Activated T-helper 17 cell treated with anti-CD3 and anti-CD28 coated beads, Interleukin-2, amount 50 U/mL, for 72 hours (primary cell): ENCODE data around the gene CAMK2G. TPM values are rescaled to one million over a fixed set of nuclear protein-coding genes. Genes with fewer than 3 reads are reported as not detected.
A peak's percentile ranks its signal among the peaks of the same experiment; 100 is the strongest.
"Not testable (repeated sequence)": the region's sequence is repeated elsewhere in the genome, so short reads cannot be mapped to it uniquely, and the experiment has no call there.

Source experiments
- ATAC-seq: fragments of 150-1000 bp; cut with Tn5 transposase; replicated peaks from 2 replicates; pipeline ENCODE4 v1.10.0; 2021; ENCODE audit warnings: mild to moderate bottlenecking, moderate library complexity
- H3K27ac Mint-ChIP-seq: one replicate; pipeline ENCODE4 v1.8.0; 2022; ENCODE audit warnings: mixed read lengths
- H3K27me3 Mint-ChIP-seq: one replicate; pipeline ENCODE4 v1.8.0; 2022; ENCODE audit warnings: mixed read lengths
- H3K36me3 Mint-ChIP-seq: one replicate; pipeline ENCODE4 v1.8.0; 2022; ENCODE audit warnings: low read depth, mild to moderate bottlenecking, mixed read lengths
- H3K4me1 Mint-ChIP-seq: one replicate; pipeline ENCODE4 v1.8.0; 2022; ENCODE audit warnings: mixed read lengths
- H3K4me3 Mint-ChIP-seq: one replicate; pipeline ENCODE4 v1.8.0; 2022; ENCODE audit warnings: mild to moderate bottlenecking, mixed read lengths
- H3K9me3 Mint-ChIP-seq: one replicate; pipeline ENCODE4 v1.8.0; 2022; ENCODE audit warnings: mixed read lengths
- total RNA-seq, 2 donors: library from RNA; stranded (reverse); gene quantifications; one replicate each; pipeline ENCODE4 v1.2.3, GENCODE V29; 2022

Gene CAMK2G
- 10 to 100 TPM; 19.5 to 23.2 TPM for total RNA-seq

- Mint-ChIP-seq H3K27me3 (no peaks in the 10 kb centered on the region), H3K36me3 (peaks cover 11% of the 10 kb centered on the region), H3K4me3 (peak within 1 kb of the TSS; percentile 77), H3K27ac (peak within 1 kb of the TSS; percentile 69), H3K4me1 (peaks cover 24% of the 10 kb centered on the region), H3K9me3 (no peaks in the 10 kb centered on the region)
- peak; percentile 93 for ATAC-seq
These were observed at the start of gene CAMK2G for GRCh38 chr10:73874267-73875138. CAMK2G (minus strand) TSS chr10:73874555; CDS start chr10:73874461, 94 bp downstream.

GRCh38 chr10:73922864-73923133 lies 48.4 kb upstream of the CAMK2G start:
- H3K27ac Mint-ChIP-seq: no peak overlapping the region
- peaks cover 5% of the 10 kb centered on the region for H3K27me3 Mint-ChIP-seq
- no peaks in the 10 kb centered on the region for H3K36me3 Mint-ChIP-seq
- peak overlapping the region; percentile 60 for H3K4me3 Mint-ChIP-seq
- H3K9me3 Mint-ChIP-seq: no peaks in the 10 kb centered on the region
- ATAC-seq: peak; percentile 70
- H3K4me1 Mint-ChIP-seq: peaks cover 13% of the 10 kb centered on the region

GRCh38 chr10:73922007-73922863 lies 47.9 kb upstream of the CAMK2G start:
- peak; percentile 82 for ATAC-seq
- H3K4me3 Mint-ChIP-seq: peak overlapping the region; percentile 60
- H3K27ac Mint-ChIP-seq: no peak overlapping the region
- no peaks in the 10 kb centered on the region for H3K9me3 Mint-ChIP-seq
- H3K27me3 Mint-ChIP-seq: peaks cover 5% of the 10 kb centered on the region
- peaks cover 13% of the 10 kb centered on the region for H3K4me1 Mint-ChIP-seq
- H3K36me3 Mint-ChIP-seq: no peaks in the 10 kb centered on the region

- no peaks in the 10 kb centered on the region for H3K36me3 Mint-ChIP-seq
- no peak for ATAC-seq
- H3K9me3 Mint-ChIP-seq: no peaks in the 10 kb centered on the region
- no peaks in the 10 kb centered on the region for H3K27me3 Mint-ChIP-seq
- peaks cover 18% of the 10 kb centered on the region for H3K4me1 Mint-ChIP-seq
- no peak overlapping the region for H3K27ac Mint-ChIP-seq
- H3K4me3 Mint-ChIP-seq: no peak overlapping the region
These were observed 45.7 kb upstream of the CAMK2G start for GRCh38 chr10:73920089-73920488.

- H3K36me3 Mint-ChIP-seq, ATAC-seq, H3K9me3 Mint-ChIP-seq, H3K27ac Mint-ChIP-seq, H3K4me3 Mint-ChIP-seq, H3K27me3 Mint-ChIP-seq: not testable (repeated sequence)
- H3K4me1 Mint-ChIP-seq: peaks cover 18% of the 10 kb centered on the region
These were observed 45.1 kb upstream of the CAMK2G start for GRCh38 chr10:73919481-73919880.

GRCh38 chr10:73917566-73918305 lies 43.4 kb upstream of the CAMK2G start:
- no peaks in the 10 kb centered on the region for H3K36me3 Mint-ChIP-seq
- no peaks in the 10 kb centered on the region for H3K9me3 Mint-ChIP-seq
- peaks cover 14% of the 10 kb centered on the region for H3K4me1 Mint-ChIP-seq
- H3K4me3 Mint-ChIP-seq: no peak overlapping the region
- peaks cover 4% of the 10 kb centered on the region for H3K27me3 Mint-ChIP-seq
- H3K27ac Mint-ChIP-seq: no peak overlapping the region
- no peak for ATAC-seq

- H3K4me1 Mint-ChIP-seq: peaks cover 7% of the 10 kb centered on the region
- no peaks in the 10 kb centered on the region for H3K36me3 Mint-ChIP-seq
- no peak overlapping the region for H3K4me3 Mint-ChIP-seq
- H3K9me3 Mint-ChIP-seq: no peaks in the 10 kb centered on the region
- H3K27me3 Mint-ChIP-seq: peaks cover 4% of the 10 kb centered on the region
- no peak overlapping the region for H3K27ac Mint-ChIP-seq
- no peak for ATAC-seq
These were observed 42.6 kb upstream of the CAMK2G start for GRCh38 chr10:73916761-73917470.

GRCh38 chr10:73915206-73915851 lies 41.0 kb upstream of the CAMK2G start:
- Mint-ChIP-seq H3K9me3 (no peaks in the 10 kb centered on the region), H3K4me1 (peaks cover 8% of the 10 kb centered on the region), H3K27ac (no peak overlapping the region), H3K36me3 (no peaks in the 10 kb centered on the region), H3K27me3 (peaks cover 6% of the 10 kb centered on the region), H3K4me3 (no peak overlapping the region)
- no peak for ATAC-seq

- H3K27ac Mint-ChIP-seq: no peak overlapping the region
- no peaks in the 10 kb centered on the region for H3K9me3 Mint-ChIP-seq
- peaks cover 12% of the 10 kb centered on the region for H3K4me1 Mint-ChIP-seq
- no peak for ATAC-seq
- peaks cover 10% of the 10 kb centered on the region for H3K27me3 Mint-ChIP-seq
- no peaks in the 10 kb centered on the region for H3K36me3 Mint-ChIP-seq
- no peak overlapping the region for H3K4me3 Mint-ChIP-seq
These were observed 39.7 kb upstream of the CAMK2G start for GRCh38 chr10:73914036-73914435.

- Mint-ChIP-seq H3K27me3 (peaks cover 10% of the 10 kb centered on the region), H3K27ac (no peak overlapping the region), H3K4me3 (peak overlapping the region; percentile 68), H3K36me3 (no peaks in the 10 kb centered on the region), H3K9me3 (no peaks in the 10 kb centered on the region), H3K4me1 (peaks cover 10% of the 10 kb centered on the region)
- no peak for ATAC-seq
These were observed 37.2 kb upstream of the CAMK2G start for GRCh38 chr10:73911553-73912004.

GRCh38 chr10:73910764-73911552 lies 36.6 kb upstream of the CAMK2G start, which contains the start of gene PLAU:
PLAU (plus strand) TSS chr10:73911132; CDS start chr10:73911556, 424 bp downstream.
- Mint-ChIP-seq H3K4me3 (peak within 1 kb of the TSS; percentile 68), H3K9me3 (no peaks in the 10 kb centered on the region), H3K27me3 (peaks cover 10% of the 10 kb centered on the region), H3K27ac (no peak within 1 kb of the TSS), H3K4me1 (peaks cover 10% of the 10 kb centered on the region), H3K36me3 (no peaks in the 10 kb centered on the region)
- ATAC-seq: peak; percentile 55

- peak overlapping the region; percentile 68 for H3K4me3 Mint-ChIP-seq
- H3K4me1 Mint-ChIP-seq: peaks cover 10% of the 10 kb centered on the region
- no peaks in the 10 kb centered on the region for H3K36me3 Mint-ChIP-seq
- no peak for ATAC-seq
- no peaks in the 10 kb centered on the region for H3K9me3 Mint-ChIP-seq
- peaks cover 12% of the 10 kb centered on the region for H3K27me3 Mint-ChIP-seq
- no peak overlapping the region for H3K27ac Mint-ChIP-seq
These were observed 36.0 kb upstream of the CAMK2G start for GRCh38 chr10:73910401-73910763.
